ENCODE measurements around the gene DUSP19. TPM values are rescaled to one million over a fixed set of nuclear protein-coding genes. Genes with fewer than 3 reads are reported as not detected.

Gene DUSP19
- total RNA-seq, 1 experiment from 2014 or later = 1.8 TPM

- no peaks in the 10 kb centered on the region for H3K79me2 ChIP-seq (ENCODE audit: insufficient read depth, low read length)
- WGBS (ENCODE audit: extremely low coverage, insufficient read length, low lambda C conversion rate) = no CpG with 5 or more reads among the region's 3 CpGs
- H3K4me2 ChIP-seq (ENCODE audit: insufficient read depth, insufficient read length, low read length) = no peak overlapping the region
- H3K27ac ChIP-seq (ENCODE audit: insufficient read length, low read depth, low read length) = no peak overlapping the region
- H2AK5ac ChIP-seq (ENCODE audit: insufficient read length, low read length) = no peak overlapping the region
- Mint-ChIP-seq H3K27me3 (ENCODE audit: low read depth) (no peaks in the 10 kb centered on the region), H3K36me3 (ENCODE audit: insufficient read depth in 1 of 3, low read depth in 3 of 3) (peaks cover 0 to 2% (median 0%) of the 10 kb centered on the region in 3 experiments; a peak in 2 of 7 replicates), H3K4me3 (no peak overlapping the region), H3K4me1 (peaks cover 5% of the 10 kb centered on the region in 2 experiments; a peak in 3 of 4 replicates), H3K27ac (no peak overlapping the region), H3K9me3 (no peaks in the 10 kb centered on the region)
- TF ChIP-seq, protein P1, sequence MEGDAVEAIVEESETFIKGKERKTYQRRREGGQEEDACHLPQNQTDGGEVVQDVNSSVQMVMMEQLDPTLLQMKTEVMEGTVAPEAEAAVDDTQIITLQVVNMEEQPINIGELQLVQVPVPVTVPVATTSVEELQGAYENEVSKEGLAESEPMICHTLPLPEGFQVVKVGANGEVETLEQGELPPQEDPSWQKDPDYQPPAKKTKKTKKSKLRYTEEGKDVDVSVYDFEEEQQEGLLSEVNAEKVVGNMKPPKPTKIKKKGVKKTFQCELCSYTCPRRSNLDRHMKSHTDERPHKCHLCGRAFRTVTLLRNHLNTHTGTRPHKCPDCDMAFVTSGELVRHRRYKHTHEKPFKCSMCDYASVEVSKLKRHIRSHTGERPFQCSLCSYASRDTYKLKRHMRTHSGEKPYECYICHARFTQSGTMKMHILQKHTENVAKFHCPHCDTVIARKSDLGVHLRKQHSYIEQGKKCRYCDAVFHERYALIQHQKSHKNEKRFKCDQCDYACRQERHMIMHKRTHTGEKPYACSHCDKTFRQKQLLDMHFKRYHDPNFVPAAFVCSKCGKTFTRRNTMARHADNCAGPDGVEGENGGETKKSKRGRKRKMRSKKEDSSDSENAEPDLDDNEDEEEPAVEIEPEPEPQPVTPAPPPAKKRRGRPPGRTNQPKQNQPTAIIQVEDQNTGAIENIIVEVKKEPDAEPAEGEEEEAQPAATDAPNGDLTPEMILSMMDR (conservative IDR thresholded peaks at IDR 0.05) = no peak
- H3K27me3 ChIP-seq (ENCODE audit: insufficient read depth, low read length) = no peaks in the 10 kb centered on the region
- H4K5ac ChIP-seq (ENCODE audit: insufficient read length, low read depth, low read length) = no peak overlapping the region
- H3K79me1 ChIP-seq (ENCODE audit: insufficient read depth, low read depth, low read length, poor library complexity, severe bottlenecking) = no peaks in the 10 kb centered on the region
- no peak overlapping the region for H3K18ac ChIP-seq (ENCODE audit: insufficient read length, low read depth, low read length)
- H2BK120ac ChIP-seq (ENCODE audit: low read depth, low read length, poor library complexity, severe bottlenecking) = no peak overlapping the region
- H3K4me1 ChIP-seq (ENCODE audit: insufficient read depth, low read length) = no peaks in the 10 kb centered on the region; the same call in 1 of the 2 replicates
- no peak overlapping the region for H2BK15ac ChIP-seq (ENCODE audit: low read depth, low read length)
- H3K9ac ChIP-seq (ENCODE audit: extremely low read depth, insufficient read length, low read length) = no peak overlapping the region
- no peak overlapping the region for H2BK5ac ChIP-seq (ENCODE audit: insufficient read length, low read length)
- no peak for DNase-seq
- no peak overlapping the region for H3K14ac ChIP-seq (ENCODE audit: insufficient read depth, low read length)
- H4K91ac ChIP-seq (ENCODE audit: insufficient read length, low read depth, low read length) = no peak overlapping the region
- no peak overlapping the region for H2BK12ac ChIP-seq (ENCODE audit: insufficient read length, low read depth, low read length)
- no peaks in the 10 kb centered on the region for H3K9me3 ChIP-seq (ENCODE audit: control insufficient read depth, low read depth, low read length)
- no peak overlapping the region for H3K4ac ChIP-seq (ENCODE audit: low read depth, low read length)
- H2BK20ac ChIP-seq (ENCODE audit: low read depth, low read length, poor library complexity, severe bottlenecking) = no peak overlapping the region
- no peak overlapping the region for H3K23ac ChIP-seq (ENCODE audit: insufficient read length, low read depth, low read length)
- no peak overlapping the region for H3T11ph ChIP-seq (ENCODE audit: low read length)
- H4K8ac ChIP-seq (replicated peaks; ENCODE audit: insufficient read length, low read depth, low read length) = no peak overlapping the region
- H3K56ac ChIP-seq (ENCODE audit: insufficient read length, low read depth, low read length) = no peak overlapping the region
- no peak overlapping the region for H2AFZ ChIP-seq (ENCODE audit: low read length)
- no peaks in the 10 kb centered on the region for H3K23me2 ChIP-seq (ENCODE audit: insufficient read length, low read depth, low read length, poor library complexity, severe bottlenecking)
- no peaks in the 10 kb centered on the region for H4K20me1 ChIP-seq (ENCODE audit: control insufficient read depth, insufficient read depth, insufficient read length)
These were observed 9.5 kb downstream of the DUSP19 start for GRCh38 chr2:183088061-183088460.
